Naive thymus-derived CD4-positive, alpha-beta T cell (primary cell): ENCODE data around the gene CSRNP3. TPM values are rescaled to one million over a fixed set of nuclear protein-coding genes. Genes with fewer than 3 reads are reported as not detected.
A peak's percentile ranks its signal among the peaks of the same experiment; 100 is the strongest.

Experiments
- ATAC-seq: fragments of 150-1000 bp; cut with Tn5 transposase; 2 replicates; pipeline ENCODE4 v1.10.0; 2021; ENCODE audit warnings: mild to moderate bottlenecking, moderate library complexity
- CTCF ChIA-PET: fragments of 350-600 bp; sonication (Branson Sonifier 250); formaldehyde crosslinking; loops from one replicate; lab custom pipeline; 2021; ENCODE audit warnings: antibody characterized with exemption; lab: Charles Lee
- POLR2A ChIA-PET: fragments of 350-600 bp; sonication (Branson Sonifier 250); formaldehyde crosslinking; loops from one replicate; lab custom pipeline; 2021; ENCODE audit warnings: antibody characterized with exemption, inconsistent platforms; lab: Charles Lee
- DNase-seq, 9 donors: peaks; one replicate each; pipeline versions ENCODE4 v3.0.0 to v3.0.0-alpha.2; 2020 to 2022; ENCODE audit warnings: mixed read lengths in 1 of 9
- H3K27ac ChIP-seq: one replicate; pipeline ENCODE4 v1.7.0; 2013; ENCODE audit warnings: mild to moderate bottlenecking, low read depth, low read length, moderate library complexity
- H3K27me3 ChIP-seq, 2 donors: one replicate each; pipeline ENCODE4 v1.7.0; 2013; ENCODE audit warnings: low read length in 2 of 2, mild to moderate bottlenecking in 2 of 2, moderate library complexity in 2 of 2; ENCODE audit not compliant: control insufficient read depth in 2 of 2, insufficient read depth in 2 of 2
- H3K36me3 ChIP-seq, 3 experiments: 1 replicate in 2 of 3; 2 replicates in 1 of 3; pipeline ENCODE4 v1.7.0; 2013; ENCODE audit warnings: low read length in 3 of 3, mild to moderate bottlenecking in 3 of 3, moderate library complexity in 1 of 3; ENCODE audit not compliant: insufficient read depth in 3 of 3, control insufficient read depth in 2 of 3
- H3K4me1 ChIP-seq, 2 donors: one replicate each; pipeline ENCODE4 v1.7.0; 2013; ENCODE audit warnings: low read length in 2 of 2, mild to moderate bottlenecking in 2 of 2, moderate library complexity in 1 of 2; ENCODE audit not compliant: control insufficient read depth in 2 of 2, insufficient read depth in 2 of 2
- H3K4me3 ChIP-seq: 2 replicates; pipeline ENCODE4 v1.7.0; 2013; ENCODE audit warnings: mild to moderate bottlenecking, low read length
- H3K9me3 ChIP-seq, 3 experiments: 1 replicate in 2 of 3; 2 replicates in 1 of 3; pipeline ENCODE4 v1.7.0; 2013; ENCODE audit warnings: low read length in 3 of 3; ENCODE audit not compliant: control insufficient read depth in 2 of 3
- H3K27ac Mint-ChIP-seq, 9 donors: one replicate each; pipeline ENCODE4 v1.8.0; 2020 to 2022; ENCODE audit warnings: mixed read lengths in 9 of 9, mild to moderate bottlenecking in 8 of 9, moderate library complexity in 5 of 9, inconsistent platforms in 2 of 9
- H3K27me3 Mint-ChIP-seq, 5 donors: one replicate each; pipeline ENCODE4 v1.8.0; 2021 to 2022; ENCODE audit warnings: mixed read lengths in 5 of 5, mild to moderate bottlenecking in 1 of 5
- H3K36me3 Mint-ChIP-seq, 5 donors: one replicate each; pipeline ENCODE4 v1.8.0; 2020 to 2022; ENCODE audit warnings: mixed read lengths in 5 of 5, mild to moderate bottlenecking in 3 of 5, inconsistent platforms in 1 of 5
- H3K4me1 Mint-ChIP-seq, 7 donors: one replicate each; pipeline ENCODE4 v1.8.0; 2020 to 2022; ENCODE audit warnings: mixed read lengths in 7 of 7, mild to moderate bottlenecking in 3 of 7, inconsistent platforms in 1 of 7
- H3K4me3 Mint-ChIP-seq, 10 donors: one replicate each; pipeline ENCODE4 v1.8.0; 2020 to 2022; ENCODE audit warnings: mild to moderate bottlenecking in 10 of 10, mixed read lengths in 10 of 10, moderate library complexity in 6 of 10, inconsistent platforms in 2 of 10
- H3K9me3 Mint-ChIP-seq, 11 donors: one replicate each; pipeline ENCODE4 v1.8.0; 2020 to 2022; ENCODE audit warnings: mixed read lengths in 11 of 11, mild to moderate bottlenecking in 4 of 11, inconsistent platforms in 1 of 11, moderate library complexity in 1 of 11
- intact Hi-C, 2 donors: fragments of 100-400 bp; cut with micrococcal nuclease; formaldehyde crosslinking; loops; one replicate each; pipeline ENCODE4 v1.15.1; 2023
- polyA plus RNA-seq, 2 donors: library from polyadenylated mRNA; unstranded; fragments of 300-500 nt; fragmentation: Illumina TruSeq; gene quantifications; one replicate each; pipeline ENCODE4 v1.2.3, GENCODE V29; 2021
- total RNA-seq, 6 experiments: library from RNA in 5 of 6; stranded (reverse) in 5 of 6; gene quantifications; 1 replicate in 5 of 6; 2 replicates in 1 of 6; pipeline ENCODE4 v1.2.3 and lab custom pipeline; 2021 to 2026

Gene CSRNP3
- total and polyA plus RNA-seq, 7 experiments from 2014 or later: not detected

- Histone ChIP-seq H3K4me3 (no peak overlapping the region), H3K27ac (no peak overlapping the region), H3K27me3 (no peaks in the 10 kb centered on the region), H3K9me3 (no peaks in the 10 kb centered on the region), H3K4me1 (peaks cover 0 to 7% of the 10 kb centered on the region in 2 donors), H3K36me3 (no peaks in the 10 kb centered on the region)
- POLR2A ChIA-PET: no interaction called here
- H3K27me3 Mint-ChIP-seq: peaks cover 0 to 11% (median 8%) of the 10 kb centered on the region in 5 donors
- no peaks in the 10 kb centered on the region for H3K9me3 Mint-ChIP-seq
- intact Hi-C loops: no loop called here
- no peak overlapping the region for H3K4me3 Mint-ChIP-seq
- H3K27ac Mint-ChIP-seq: no peak overlapping the region
- peaks cover 4 to 30% (median 17%) of the 10 kb centered on the region in 7 donors for H3K4me1 Mint-ChIP-seq
- peaks cover 0 to 3% (median 0%) of the 10 kb centered on the region in 5 donors for H3K36me3 Mint-ChIP-seq
- DNase-seq: no peak
- ATAC-seq: no peak
- CTCF ChIA-PET: no interaction called here
These were observed 21.1 kb upstream of the CSRNP3 start for GRCh38 chr2:165448406-165448805.

GRCh38 chr2:165450156-165450555 lies 19.3 kb upstream of the CSRNP3 start:
- H3K4me3 ChIP-seq: no peak overlapping the region
- no peaks in the 10 kb centered on the region for H3K27me3 ChIP-seq
- POLR2A ChIA-PET: no interaction called here
- intact Hi-C loops: no loop called here
- H3K4me1 ChIP-seq: no peaks in the 10 kb centered on the region
- H3K4me1 Mint-ChIP-seq: peaks cover 0 to 16% (median 4%) of the 10 kb centered on the region in 7 donors
- peaks cover 0 to 2% (median 0%) of the 10 kb centered on the region in 11 donors for H3K9me3 Mint-ChIP-seq
- no peak overlapping the region for H3K27ac ChIP-seq
- DNase-seq (peak in 2 of 9 donors; percentile 3 to 11), ATAC-seq (no peak)
- no peaks in the 10 kb centered on the region for H3K36me3 ChIP-seq
- H3K4me3 Mint-ChIP-seq: no peak overlapping the region
- peaks cover 0 to 11% (median 8%) of the 10 kb centered on the region in 5 donors for H3K27me3 Mint-ChIP-seq
- H3K9me3 ChIP-seq: no peaks in the 10 kb centered on the region
- CTCF ChIA-PET: no interaction called here
- no peak overlapping the region for H3K27ac Mint-ChIP-seq
- peaks cover 0 to 3% (median 0%) of the 10 kb centered on the region in 5 donors for H3K36me3 Mint-ChIP-seq

- H3K9me3 ChIP-seq: no peaks in the 10 kb centered on the region
- intact Hi-C loops: no loop called here
- Mint-ChIP-seq H3K36me3 (no peaks in the 10 kb centered on the region), H3K4me3 (no peak overlapping the region), H3K27ac (no peak overlapping the region), H3K4me1 (peaks cover 0 to 11% (median 0%) of the 10 kb centered on the region in 7 donors), H3K27me3 (peaks cover 5 to 11% (median 8%) of the 10 kb centered on the region in 5 donors), H3K9me3 (peaks cover 0 to 6% (median 0%) of the 10 kb centered on the region in 11 donors)
- CTCF ChIA-PET: no interaction called here
- no peaks in the 10 kb centered on the region for H3K4me1 ChIP-seq
- H3K36me3 ChIP-seq: no peaks in the 10 kb centered on the region
- H3K27me3 ChIP-seq: no peaks in the 10 kb centered on the region
- no peak overlapping the region for H3K27ac ChIP-seq
- DNase-seq (no peak), ATAC-seq (no peak)
- no peak overlapping the region for H3K4me3 ChIP-seq
- POLR2A ChIA-PET: no interaction called here
These were observed 17.2 kb upstream of the CSRNP3 start for GRCh38 chr2:165452327-165452726.

GRCh38 chr2:165453561-165454094 lies 15.9 kb upstream of the CSRNP3 start:
- H3K4me3 Mint-ChIP-seq: no peak overlapping the region
- H3K36me3 Mint-ChIP-seq: no peaks in the 10 kb centered on the region
- ChIA-PET POLR2A (interaction anchor here (0.8 kb wide), 1 partner anchor 8 kb away, joined by 3 read pairs; no protein-coding TSS in a partner anchor), CTCF (no interaction called here)
- H3K4me1 Mint-ChIP-seq: peaks cover 0 to 11% (median 0%) of the 10 kb centered on the region in 7 donors
- no peak for DNase-seq
- no peak for ATAC-seq
- H3K27ac Mint-ChIP-seq: no peak overlapping the region
- Histone ChIP-seq H3K4me3 (no peak overlapping the region), H3K9me3 (no peaks in the 10 kb centered on the region), H3K27me3 (no peaks in the 10 kb centered on the region), H3K36me3 (no peaks in the 10 kb centered on the region), H3K4me1 (no peaks in the 10 kb centered on the region), H3K27ac (no peak overlapping the region)
- intact Hi-C loops: no loop called here
- H3K9me3 Mint-ChIP-seq: peaks cover 0 to 6% (median 0%) of the 10 kb centered on the region in 11 donors
- peaks cover 5 to 11% (median 8%) of the 10 kb centered on the region in 5 donors for H3K27me3 Mint-ChIP-seq

- Mint-ChIP-seq H3K4me3 (no peak overlapping the region), H3K4me1 (peaks cover 0 to 10% (median 0%) of the 10 kb centered on the region in 7 donors), H3K27ac (no peak overlapping the region), H3K9me3 (peaks cover 0 to 6% (median 0%) of the 10 kb centered on the region in 11 donors), H3K27me3 (peaks cover 8 to 12% (median 10%) of the 10 kb centered on the region in 5 donors), H3K36me3 (no peaks in the 10 kb centered on the region)
- CTCF ChIA-PET: interaction anchor here (0.6 kb wide), 1 partner anchor 25 kb away, joined by 3 read pairs; no protein-coding TSS in a partner anchor
- Histone ChIP-seq H3K4me3 (no peak overlapping the region), H3K4me1 (no peaks in the 10 kb centered on the region), H3K27ac (no peak overlapping the region), H3K36me3 (no peaks in the 10 kb centered on the region), H3K9me3 (no peaks in the 10 kb centered on the region), H3K27me3 (no peaks in the 10 kb centered on the region)
- no peak for ATAC-seq
- intact Hi-C loops: no loop called here
- POLR2A ChIA-PET: no interaction called here
- no peak for DNase-seq
These were observed 14.6 kb upstream of the CSRNP3 start for GRCh38 chr2:165454905-165455304.

- no peak for DNase-seq
- Mint-ChIP-seq H3K4me1 (no peaks in the 10 kb centered on the region), H3K9me3 (peaks cover 0 to 6% (median 0%) of the 10 kb centered on the region in 11 donors), H3K27me3 (peaks cover 6 to 13% (median 8%) of the 10 kb centered on the region in 5 donors), H3K4me3 (no peak overlapping the region), H3K27ac (no peak overlapping the region), H3K36me3 (no peaks in the 10 kb centered on the region)
- H3K27ac ChIP-seq: no peak overlapping the region
- ChIA-PET POLR2A (no interaction called here), CTCF (no interaction called here)
- H3K27me3 ChIP-seq: no peaks in the 10 kb centered on the region
- no peak overlapping the region for H3K4me3 ChIP-seq
- ATAC-seq: no peak
- no peaks in the 10 kb centered on the region for H3K4me1 ChIP-seq
- H3K9me3 ChIP-seq: no peaks in the 10 kb centered on the region
- intact Hi-C loops: no loop called here
- H3K36me3 ChIP-seq: no peaks in the 10 kb centered on the region
These were observed 13.5 kb upstream of the CSRNP3 start for GRCh38 chr2:165456027-165456426.

- H3K27ac Mint-ChIP-seq: no peak overlapping the region
- intact Hi-C loops: no loop called here
- H3K36me3 Mint-ChIP-seq: no peaks in the 10 kb centered on the region
- Histone ChIP-seq H3K4me1 (no peaks in the 10 kb centered on the region), H3K4me3 (no peak overlapping the region), H3K36me3 (no peaks in the 10 kb centered on the region), H3K27ac (no peak overlapping the region), H3K9me3 (no peaks in the 10 kb centered on the region), H3K27me3 (no peaks in the 10 kb centered on the region)
- H3K27me3 Mint-ChIP-seq: peaks cover 0 to 18% (median 0%) of the 10 kb centered on the region in 5 donors
- ChIA-PET CTCF (no interaction called here), POLR2A (no interaction called here)
- DNase-seq: no peak
- H3K9me3 Mint-ChIP-seq: peaks cover 0 to 2% (median 0%) of the 10 kb centered on the region in 11 donors
- no peak for ATAC-seq
- H3K4me3 Mint-ChIP-seq: no peak overlapping the region
- no peaks in the 10 kb centered on the region for H3K4me1 Mint-ChIP-seq
These were observed 7.1 kb upstream of the CSRNP3 start for GRCh38 chr2:165462443-165462842.
